KOPT-K1 (cell line): ENCODE results near the gene NPY4R.
"Not testable (repeated sequence)": the region's sequence is repeated elsewhere in the genome, so short reads cannot be mapped to it uniquely, and the experiment has no call there.

Source experiments
- H3K27ac ChIP-seq: fragments of 200-600 bp; sonication (generic); 2 replicates; pipeline ENCODE4 v1.5.1; 2016; ENCODE audit warnings: antibody characterized with exemption, mild to moderate bottlenecking, low read depth, low read length; ENCODE audit not compliant: poor library complexity, severe bottlenecking
- H3K36me3 ChIP-seq: fragments of 200-600 bp; sonication (generic); 2 replicates; pipeline ENCODE4 v1.5.1; 2017; ENCODE audit warnings: antibody characterized with exemption, mild to moderate bottlenecking, low read length, moderate library complexity; ENCODE audit not compliant: insufficient read depth
- H3K9me3 ChIP-seq: fragments of 200-600 bp; sonication (generic); 2 replicates; pipeline ENCODE4 v1.5.1; 2017; ENCODE audit warnings: antibody characterized with exemption, low read length, mild to moderate bottlenecking; ENCODE audit not compliant: insufficient read depth, poor library complexity, severe bottlenecking

The NPY4R gene

GRCh38 chr10:46470134-46470533 lies 4.4 kb upstream of the NPY4R start:
- H3K9me3 ChIP-seq, H3K27ac ChIP-seq, H3K36me3 ChIP-seq: not testable (repeated sequence)

- H3K36me3 ChIP-seq, H3K27ac ChIP-seq, H3K9me3 ChIP-seq: not testable (repeated sequence)
Observed at GRCh38 chr10:46468119-46468809, 2.5 kb upstream of the NPY4R start.

- not testable (repeated sequence) for H3K9me3 ChIP-seq, H3K27ac ChIP-seq, H3K36me3 ChIP-seq
Observed at GRCh38 chr10:46463608-46464007, 2.1 kb downstream of the NPY4R start.

- not testable (repeated sequence) for H3K9me3 ChIP-seq, H3K27ac ChIP-seq, H3K36me3 ChIP-seq
Observed at GRCh38 chr10:46462276-46462675, 3.5 kb downstream of the NPY4R start.

GRCh38 chr10:46459579-46459978 lies 6.2 kb downstream of the NPY4R start:
- H3K36me3 ChIP-seq, H3K27ac ChIP-seq, H3K9me3 ChIP-seq: not testable (repeated sequence)

GRCh38 chr10:46457071-46457470 lies 8.7 kb downstream of the NPY4R start:
- H3K9me3 ChIP-seq, result not testable (repeated sequence)

GRCh38 chr10:46455992-46456391 lies 9.8 kb downstream of the NPY4R start:
- not testable (repeated sequence) for H3K27ac ChIP-seq, H3K9me3 ChIP-seq, H3K36me3 ChIP-seq

More at GRCh38 chr10:46457071-46457470, 8.7 kb downstream of the NPY4R start:
- H3K36me3 ChIP-seq, H3K27ac ChIP-seq: not testable (repeated sequence)

- not testable (repeated sequence) for H3K36me3 ChIP-seq, H3K27ac ChIP-seq, H3K9me3 ChIP-seq
Observed at GRCh38 chr10:46451365-46451764, 14.4 kb downstream of the NPY4R start.

GRCh38 chr10:46450829-46451228 lies 14.9 kb downstream of the NPY4R start:
- not testable (repeated sequence) for H3K36me3 ChIP-seq, H3K27ac ChIP-seq, H3K9me3 ChIP-seq

GRCh38 chr10:46447439-46447838 lies 18.3 kb downstream of the NPY4R start:
- H3K27ac ChIP-seq, H3K36me3 ChIP-seq, H3K9me3 ChIP-seq: not testable (repeated sequence)

GRCh38 chr10:46445389-46446122 lies 20.2 kb downstream of the NPY4R start:
- not testable (repeated sequence) for H3K36me3 ChIP-seq, H3K9me3 ChIP-seq, H3K27ac ChIP-seq

GRCh38 chr10:46443422-46443821 lies 22.3 kb downstream of the NPY4R start:
- H3K36me3 ChIP-seq, H3K27ac ChIP-seq, H3K9me3 ChIP-seq: not testable (repeated sequence)

- H3K27ac ChIP-seq, H3K36me3 ChIP-seq, H3K9me3 ChIP-seq: not testable (repeated sequence)
Observed at GRCh38 chr10:46442706-46443275, 23.0 kb downstream of the NPY4R start.

GRCh38 chr10:46441837-46442278 lies 23.9 kb downstream of the NPY4R start:
- H3K9me3 ChIP-seq, H3K27ac ChIP-seq, H3K36me3 ChIP-seq: not testable (repeated sequence)

GRCh38 chr10:46440942-46441341 lies 24.8 kb downstream of the NPY4R start:
- not testable (repeated sequence) for H3K36me3 ChIP-seq, H3K27ac ChIP-seq, H3K9me3 ChIP-seq

GRCh38 chr10:46423550-46423949 lies 42.2 kb downstream of the NPY4R start:
- not testable (repeated sequence) for H3K9me3 ChIP-seq, H3K27ac ChIP-seq, H3K36me3 ChIP-seq
